Inflammatory macrophage (primary cell): ENCODE measurements around the gene COPS3.

ENCODE experiments used
- DNase-seq, 2 donors: peaks; one replicate each; pipeline ENCODE4 v3.0.0-alpha.2; 2020 to 2022

The COPS3 gene

GRCh38 chr17:17241656-17242055 is 39.4 kb downstream of the COPS3 start:
- no peak for DNase-seq

- no peak for DNase-seq
Measured at GRCh38 chr17:17239832-17240231, 41.2 kb downstream of the COPS3 start.

GRCh38 chr17:17237026-17237799 is 43.8 kb downstream of the COPS3 start, which contains the start of gene FLCN:
Gene FLCN, minus strand, starts transcription at chr17:17237168. Its CDS starts 9,031 bp downstream, at chr17:17228137.
- peak; percentile 92 to 96 for DNase-seq

DNA sequence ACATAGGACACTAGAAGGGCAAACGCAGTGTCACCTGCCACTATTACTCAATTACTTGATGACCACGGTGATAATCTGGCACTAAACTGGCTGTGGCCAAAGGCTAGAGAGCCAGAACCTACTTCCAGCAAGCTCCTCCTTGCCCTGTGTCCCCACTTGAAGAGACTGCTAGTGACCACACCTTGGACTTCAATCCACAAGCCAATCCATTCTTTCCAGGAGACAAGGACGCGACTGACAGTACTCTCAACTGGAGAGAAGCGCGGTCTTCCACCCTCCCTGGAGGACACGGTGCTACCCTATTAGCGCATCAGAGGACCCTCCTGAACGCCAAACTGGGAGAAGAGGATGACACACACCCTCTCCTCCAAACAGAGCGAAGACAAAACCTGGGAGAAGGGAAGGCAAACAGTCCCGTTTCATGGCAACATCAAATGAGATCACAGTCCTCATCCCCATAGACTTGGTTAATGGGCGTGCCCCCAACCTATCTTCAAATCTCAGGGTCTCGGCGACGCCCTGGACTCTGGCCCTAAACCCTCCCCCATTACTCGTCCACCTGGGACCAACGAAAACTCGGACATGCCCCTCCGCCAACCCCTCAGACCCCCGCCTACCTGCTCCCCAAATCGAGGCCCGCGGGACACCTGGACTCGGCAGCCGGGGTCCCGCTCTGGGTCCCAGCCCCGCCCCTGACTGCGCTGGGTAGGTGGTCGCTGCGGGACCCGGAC is 44.6 kb downstream of the COPS3 start:
- peak; percentile 9 to 24 for DNase-seq

GRCh38 chr17:17235212-17236174 is 45.6 kb downstream of the COPS3 start:
- peak; percentile 17 to 39 for DNase-seq

DNA sequence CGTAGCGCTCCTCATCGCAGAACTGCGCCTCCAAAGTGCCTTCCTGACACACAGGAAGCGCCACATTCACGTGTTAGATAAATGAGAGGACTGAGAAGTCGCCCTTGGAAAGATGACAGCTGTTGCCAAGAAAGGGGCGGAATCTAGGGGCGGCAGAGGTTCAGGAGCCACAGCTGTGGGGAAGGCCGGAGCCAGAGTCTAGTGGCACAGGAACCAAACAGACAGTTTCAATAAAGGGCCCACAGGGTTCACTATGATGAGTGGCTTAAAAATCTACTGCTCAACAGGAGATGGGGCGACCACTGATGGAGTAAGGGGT is 48.8 kb downstream of the COPS3 start:
- DNase-seq: no peak

DNA sequence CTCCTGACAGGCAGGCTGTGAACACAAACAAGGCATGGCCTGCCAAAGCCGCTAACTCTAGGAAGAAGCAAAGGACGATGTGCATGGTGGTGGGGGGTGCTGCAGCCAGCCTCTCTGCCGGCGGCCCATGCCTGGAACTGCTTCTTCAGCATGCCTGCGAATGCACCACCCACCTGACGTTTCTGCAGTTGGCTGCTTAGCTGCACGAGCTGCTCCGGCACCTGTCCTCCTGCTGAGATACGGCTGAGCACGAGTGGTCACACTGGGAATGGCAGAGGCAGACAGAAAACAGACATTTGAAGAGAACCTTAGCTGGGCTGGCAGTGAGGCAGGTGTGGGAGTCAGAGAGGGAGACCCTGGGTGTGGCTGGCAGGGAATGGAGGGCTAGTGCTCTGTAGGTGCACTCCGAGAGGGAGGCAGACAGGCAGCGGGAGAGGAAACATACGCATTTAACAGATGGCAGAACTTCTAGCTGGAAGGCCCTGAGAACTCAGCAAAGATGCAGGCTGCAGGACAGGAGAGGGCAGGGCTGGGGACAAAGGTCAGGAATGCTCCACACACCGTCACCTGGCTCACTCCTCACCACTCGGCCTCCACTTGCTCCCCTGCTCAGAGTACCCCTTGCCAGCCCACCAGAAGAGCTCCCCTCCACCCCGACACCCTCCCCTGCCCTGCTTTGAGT is 49.3 kb downstream of the COPS3 start:
- no peak for DNase-seq

DNA sequence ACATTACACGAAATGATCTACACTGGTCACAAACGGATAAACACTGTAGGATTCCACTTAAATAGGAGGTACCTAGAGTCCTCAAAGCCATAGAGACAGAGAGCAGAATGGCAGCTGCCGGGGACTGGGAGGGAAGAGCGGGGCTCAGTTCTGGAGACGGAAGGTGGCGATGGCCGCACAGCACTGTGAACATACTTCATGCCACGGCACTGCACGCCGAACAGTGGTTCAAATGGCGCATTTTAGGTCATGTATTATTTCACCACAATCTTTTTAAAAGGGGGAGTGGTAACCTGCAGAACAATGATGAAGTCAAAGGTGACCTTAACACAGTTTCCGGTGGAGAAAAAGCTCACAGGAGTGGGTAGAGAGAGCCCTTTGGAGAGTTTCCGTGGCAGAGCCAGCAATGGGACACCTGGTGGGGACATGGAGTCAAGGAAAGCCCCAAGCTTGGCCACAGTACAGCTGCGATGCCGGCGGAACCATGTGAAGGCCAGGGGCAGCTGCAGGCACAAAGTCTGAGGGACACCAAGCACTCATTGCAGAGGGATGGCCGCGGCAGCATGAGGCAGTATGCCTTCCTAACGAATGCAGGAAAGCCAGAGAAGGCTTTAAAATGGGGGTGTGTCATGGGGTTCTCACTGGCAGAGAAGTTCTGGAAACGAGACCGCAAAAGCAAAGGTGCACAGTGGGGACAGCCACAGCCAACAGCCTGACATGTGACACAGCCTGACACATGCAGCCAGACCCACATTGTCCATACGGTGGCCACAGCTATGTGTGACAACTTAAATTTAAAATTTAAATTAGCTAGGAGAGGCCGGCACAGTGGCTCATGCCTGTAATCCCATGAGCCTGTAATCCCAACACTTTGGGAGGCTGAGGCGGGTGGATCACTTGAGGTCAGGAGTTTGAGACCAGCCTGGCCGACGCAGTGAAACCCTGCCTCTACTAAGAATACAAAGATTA is 51.3 kb downstream of the COPS3 start:
- no peak for DNase-seq

DNA sequence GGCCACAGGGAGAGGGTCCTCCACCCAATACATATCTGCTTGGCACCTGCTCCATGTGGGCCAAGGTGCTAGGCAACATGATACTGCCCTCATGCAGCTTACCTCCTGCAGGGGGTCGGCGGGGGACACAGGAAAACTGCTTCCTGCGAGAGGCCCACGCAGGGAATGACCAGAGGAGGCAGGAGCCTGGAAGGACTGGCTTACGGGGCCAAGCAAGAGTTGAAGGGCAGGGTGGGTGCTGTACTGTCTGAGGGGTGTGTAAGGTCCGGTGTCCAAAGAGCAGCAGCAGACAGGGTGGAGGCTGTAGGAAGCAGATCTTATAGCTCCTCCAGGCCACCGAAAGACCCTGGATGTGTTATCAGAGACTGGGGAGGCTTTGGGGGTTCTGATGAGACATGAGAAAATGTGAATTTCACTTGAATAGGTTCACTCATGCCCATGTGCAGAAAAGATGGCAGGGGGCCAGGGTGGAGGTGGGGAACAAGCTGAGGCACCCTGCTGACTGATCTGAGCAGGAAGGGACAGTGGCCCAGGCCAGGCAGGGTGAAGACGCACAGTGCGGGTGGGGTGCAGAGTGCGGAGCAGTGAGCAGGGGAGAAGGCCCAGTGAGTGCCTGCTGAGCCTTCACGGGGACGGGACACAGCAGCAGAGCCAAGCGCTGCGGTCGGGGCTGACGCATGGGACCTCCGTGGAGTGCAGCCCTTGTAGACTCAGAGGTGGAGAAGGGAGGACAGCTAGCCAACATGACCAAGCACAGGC is 52.3 kb downstream of the COPS3 start:
- no peak for DNase-seq

- no peak for DNase-seq
Measured at GRCh38 chr17:17227608-17228520, 53.2 kb downstream of the COPS3 start.

DNA sequence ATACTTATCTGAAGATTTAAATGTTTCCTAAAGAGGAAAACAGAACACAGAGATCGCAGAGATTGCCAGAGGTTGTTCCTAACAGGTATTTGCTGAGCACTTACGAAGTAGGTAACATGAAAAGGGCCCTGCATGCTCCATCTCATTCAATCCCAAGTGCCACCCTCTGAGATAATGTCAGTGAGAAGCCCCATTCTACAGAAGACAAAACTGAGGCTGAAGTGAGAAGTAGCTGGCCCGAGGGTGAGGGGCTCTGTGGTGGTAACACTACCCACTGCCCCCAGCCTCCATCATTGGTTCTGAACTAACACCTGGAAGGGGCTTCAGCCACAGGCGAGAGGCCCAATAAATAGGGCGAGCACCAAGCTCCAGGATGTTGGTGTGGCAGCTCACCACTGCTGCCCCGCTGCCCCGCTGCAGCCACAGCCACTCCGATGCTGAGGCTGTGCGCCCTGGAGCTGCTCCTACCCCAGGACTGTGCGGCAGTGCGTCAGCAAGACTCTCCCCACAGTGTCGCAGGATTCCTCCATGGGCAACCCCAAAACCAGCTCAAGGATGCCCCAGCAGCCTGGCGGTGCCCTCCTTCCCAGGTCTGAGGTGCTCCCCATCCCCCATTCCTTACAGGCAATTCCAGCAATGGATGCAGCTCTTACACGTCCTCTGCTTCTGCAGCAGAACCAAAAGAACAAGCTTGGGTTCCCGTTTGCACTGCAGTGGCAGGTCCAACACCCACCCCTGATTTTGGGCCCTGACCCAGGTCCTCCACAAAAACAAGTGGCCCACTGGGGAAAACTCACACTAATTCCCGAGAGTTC is 54.4 kb downstream of the COPS3 start:
- DNase-seq: no peak

GRCh38 chr17:17225901-17226300 is 55.1 kb downstream of the COPS3 start:
- no peak for DNase-seq

DNA sequence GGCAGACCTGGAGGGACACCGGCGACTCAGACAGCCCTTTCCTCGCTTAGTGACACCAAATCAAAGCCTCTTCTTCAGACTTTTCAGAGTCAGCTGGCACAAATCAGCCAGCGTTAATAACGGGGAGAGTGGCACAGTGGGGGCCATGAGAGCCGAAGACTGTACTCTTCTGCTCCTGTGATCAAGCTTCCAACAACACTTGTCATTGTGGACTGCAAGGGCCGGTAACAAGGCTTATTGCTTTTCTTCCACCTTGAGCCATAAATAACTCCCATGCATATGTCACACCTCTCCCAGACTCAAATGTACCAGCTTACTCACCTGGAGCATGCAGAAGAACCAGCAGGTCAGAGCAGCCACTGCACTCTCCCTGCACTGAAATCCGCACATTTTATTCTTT is 56.9 kb downstream of the COPS3 start:
- no peak for DNase-seq

- DNase-seq: no peak
Measured at GRCh38 chr17:17223736-17224135, 57.3 kb downstream of the COPS3 start.

DNA sequence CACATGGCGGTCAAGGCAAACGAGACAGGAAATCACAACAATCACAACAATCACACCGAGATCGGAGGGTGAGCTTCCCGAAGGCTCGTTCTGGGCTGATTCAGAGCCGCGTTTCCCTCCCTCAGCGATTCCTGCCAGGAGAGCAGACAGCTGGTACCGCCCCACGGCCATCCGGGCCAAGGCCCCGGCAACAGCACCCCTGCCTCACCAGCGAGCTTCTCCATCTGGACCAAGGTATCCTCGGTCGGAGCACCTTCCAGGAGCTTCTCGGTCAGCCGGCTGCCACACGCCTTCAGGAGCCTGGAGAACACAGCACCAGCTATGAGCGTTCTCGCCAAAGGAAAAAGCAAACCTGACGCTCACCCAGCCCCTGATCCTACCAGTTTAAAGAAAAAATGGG is 59.7 kb downstream of the COPS3 start:
- no peak for DNase-seq

GRCh38 chr17:17220529-17220928 is 60.5 kb downstream of the COPS3 start:
- DNase-seq: no peak

DNA sequence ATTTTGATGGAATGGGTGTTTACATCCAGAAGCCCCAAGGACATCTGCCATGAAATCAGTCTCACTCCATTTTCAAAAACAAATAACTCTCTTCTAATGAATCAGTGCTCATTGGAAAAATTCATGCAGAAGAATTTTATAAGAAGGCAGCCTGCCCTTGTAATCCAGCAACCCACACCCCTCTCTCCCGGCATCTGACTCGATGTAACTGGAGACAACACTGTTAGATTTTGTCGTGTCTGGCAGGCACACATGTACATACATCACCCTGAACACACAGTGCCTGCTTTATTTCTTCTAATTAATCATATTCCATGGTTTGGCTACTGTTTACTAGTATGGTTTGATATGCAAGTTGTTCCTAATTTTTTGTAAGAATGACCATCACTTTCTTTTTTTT is 63.1 kb downstream of the COPS3 start:
- DNase-seq: no peak

- no peak for DNase-seq
Measured at GRCh38 chr17:17216776-17217175, 64.3 kb downstream of the COPS3 start.
